Skeletal muscle tissue (tissue), 4 donors: ENCODE data around the gene CDC25C. TPM values are rescaled to one million over a fixed set of nuclear protein-coding genes. Genes with fewer than 3 reads are reported as not detected.

ENCODE experiments used
- H3K27ac ChIP-seq: one replicate; pipeline ENCODE4 v1.7.0; 2013; ENCODE audit warnings: mild to moderate bottlenecking, low read depth, low read length, inconsistent platforms
- H3K27me3 ChIP-seq, 3 donors: one replicate each; pipeline ENCODE4 v1.7.0; 2013; ENCODE audit warnings: low read length in 3 of 3; ENCODE audit not compliant: control insufficient read depth in 3 of 3, insufficient read depth in 3 of 3
- H3K36me3 ChIP-seq, 3 donors: one replicate each; pipeline ENCODE4 v1.7.0; 2013; ENCODE audit warnings: low read length in 3 of 3; ENCODE audit not compliant: control insufficient read depth in 3 of 3, insufficient read depth in 3 of 3
- H3K4me1 ChIP-seq, 3 donors: one replicate each; pipeline ENCODE4 v1.7.0; 2013; ENCODE audit warnings: low read length in 3 of 3, mild to moderate bottlenecking in 3 of 3; ENCODE audit not compliant: control insufficient read depth in 3 of 3, insufficient read depth in 3 of 3
- H3K4me3 ChIP-seq, 3 donors: one replicate each; pipeline ENCODE4 v1.7.0; 2013; ENCODE audit warnings: low read length in 3 of 3
- H3K9ac ChIP-seq, 3 donors: one replicate each; pipeline ENCODE4 v1.7.0; 2013; ENCODE audit warnings: low read length in 3 of 3, mild to moderate bottlenecking in 3 of 3, moderate library complexity in 2 of 3, low read depth in 1 of 3
- H3K9me3 ChIP-seq, 3 donors: one replicate each; pipeline ENCODE4 v1.7.0; 2013; ENCODE audit warnings: low read length in 3 of 3; ENCODE audit not compliant: control insufficient read depth in 3 of 3
- total RNA-seq: library from RNA; depleted of rRNA; stranded (reverse); fragments of >200 nt; gene quantifications from one replicate; pipeline ENCODE4 v1.2.3, GENCODE V29; 2014
- donor health status: Osteomylitis.

The CDC25C gene
- total RNA-seq, 1 donor from 2014 or later: 3.7 TPM

GRCh38 chr5:138282920-138283742, 48.5 kb downstream of the CDC25C start:
- H3K27me3 ChIP-seq: no peaks in the 10 kb centered on the region
- no peak overlapping the region for H3K9ac ChIP-seq
- H3K4me3 ChIP-seq: no peak overlapping the region
- no peaks in the 10 kb centered on the region for H3K36me3 ChIP-seq
- no peak overlapping the region for H3K27ac ChIP-seq
- H3K9me3 ChIP-seq: no peaks in the 10 kb centered on the region
- H3K4me1 ChIP-seq: no peaks in the 10 kb centered on the region

- Histone ChIP-seq H3K27me3 (no peaks in the 10 kb centered on the region), H3K4me3 (no peak overlapping the region), H3K4me1 (no peaks in the 10 kb centered on the region), H3K9ac (no peak overlapping the region), H3K36me3 (no peaks in the 10 kb centered on the region), H3K27ac (no peak overlapping the region), H3K9me3 (no peaks in the 10 kb centered on the region)
These were observed 50.7 kb downstream of the CDC25C start for GRCh38 chr5:138280915-138281314.

GRCh38 chr5:138276402-138277054, 55.1 kb downstream of the CDC25C start:
- Histone ChIP-seq H3K27me3 (peaks cover 5 to 20% (median 9%) of the 10 kb centered on the region in 3 donors), H3K4me3 (no peak overlapping the region), H3K27ac (no peak overlapping the region), H3K4me1 (peaks cover 0 to 3% (median 0%) of the 10 kb centered on the region in 3 donors), H3K9ac (no peak overlapping the region), H3K36me3 (no peaks in the 10 kb centered on the region), H3K9me3 (no peaks in the 10 kb centered on the region)

GRCh38 chr5:138275895-138276294, 55.7 kb downstream of the CDC25C start:
- no peaks in the 10 kb centered on the region for H3K36me3 ChIP-seq
- no peak overlapping the region for H3K4me3 ChIP-seq
- H3K9ac ChIP-seq: no peak overlapping the region
- no peak overlapping the region for H3K27ac ChIP-seq
- peaks cover 0 to 3% (median 0%) of the 10 kb centered on the region in 3 donors for H3K4me1 ChIP-seq
- no peaks in the 10 kb centered on the region for H3K9me3 ChIP-seq
- H3K27me3 ChIP-seq: peaks cover 5 to 20% (median 9%) of the 10 kb centered on the region in 3 donors

GRCh38 chr5:138275379-138275782, 56.2 kb downstream of the CDC25C start:
- Histone ChIP-seq H3K4me1 (peaks cover 0 to 3% (median 0%) of the 10 kb centered on the region in 3 donors), H3K9me3 (no peaks in the 10 kb centered on the region), H3K9ac (no peak overlapping the region), H3K27me3 (peaks cover 5 to 20% (median 9%) of the 10 kb centered on the region in 3 donors), H3K4me3 (no peak overlapping the region), H3K36me3 (no peaks in the 10 kb centered on the region), H3K27ac (no peak overlapping the region)

- no peaks in the 10 kb centered on the region for H3K36me3 ChIP-seq
- no peak within 1 kb of the TSS for H3K9ac ChIP-seq
- peak within 1 kb of the TSS in 1 of 3 donors; percentile 23 for H3K4me3 ChIP-seq
These were observed 57.3 kb downstream of the CDC25C start, which contains the start of gene GFRA3 for GRCh38 chr5:138274189-138274853. GFRA3 (minus strand) TSS chr5:138274621; CDS start chr5:138274424, 197 bp downstream.

GRCh38 chr5:138273834-138274188, 57.8 kb downstream of the CDC25C start:
- Histone ChIP-seq H3K36me3 (no peaks in the 10 kb centered on the region), H3K9me3 (no peaks in the 10 kb centered on the region), H3K4me3 (peak overlapping the region in 1 of 3 donors; percentile 23), H3K27ac (no peak overlapping the region), H3K4me1 (peaks cover 0 to 3% (median 0%) of the 10 kb centered on the region in 3 donors), H3K27me3 (peaks cover 5 to 20% (median 9%) of the 10 kb centered on the region in 3 donors), H3K9ac (no peak overlapping the region)

More at GRCh38 chr5:138274189-138274853, 57.3 kb downstream of the CDC25C start, which contains the start of gene GFRA3:
- Histone ChIP-seq H3K4me1 (peaks cover 0 to 3% (median 0%) of the 10 kb centered on the region in 3 donors), H3K27ac (no peak within 1 kb of the TSS), H3K9me3 (no peaks in the 10 kb centered on the region), H3K27me3 (peaks cover 5 to 20% (median 9%) of the 10 kb centered on the region in 3 donors)

- no peak overlapping the region for H3K4me3 ChIP-seq
- H3K4me1 ChIP-seq: peaks cover 0 to 3% (median 0%) of the 10 kb centered on the region in 3 donors
- peaks cover 5 to 20% (median 9%) of the 10 kb centered on the region in 3 donors for H3K27me3 ChIP-seq
- no peak overlapping the region for H3K9ac ChIP-seq
- no peak overlapping the region for H3K27ac ChIP-seq
- no peaks in the 10 kb centered on the region for H3K9me3 ChIP-seq
- H3K36me3 ChIP-seq: no peaks in the 10 kb centered on the region
These were observed 58.9 kb downstream of the CDC25C start for GRCh38 chr5:138272681-138273080.

GRCh38 chr5:138271281-138271680, 60.3 kb downstream of the CDC25C start:
- no peak overlapping the region for H3K9ac ChIP-seq
- H3K4me1 ChIP-seq: peaks cover 0 to 3% (median 0%) of the 10 kb centered on the region in 3 donors

More at GRCh38 chr5:138271281-138271680, 60.3 kb downstream of the CDC25C start:
- Histone ChIP-seq H3K27ac (no peak overlapping the region), H3K9me3 (no peaks in the 10 kb centered on the region), H3K27me3 (peaks cover 5 to 20% (median 9%) of the 10 kb centered on the region in 3 donors), H3K4me3 (no peak overlapping the region), H3K36me3 (no peaks in the 10 kb centered on the region)
